Lung (tissue), 12 donors: Measurements from ENCODE around the gene TRIM46. TPM values are rescaled to one million over a fixed set of nuclear protein-coding genes. Genes with fewer than 3 reads are reported as not detected.
"Not testable (repeated sequence)": the region's sequence is repeated elsewhere in the genome, so short reads cannot be mapped to it uniquely, and the experiment has no call there.

Experiments
- ATAC-seq: fragments of 200-7000 bp; cut with Tn5 transposase; one replicate; pipeline ENCODE4 v1.9.1; 2020; ENCODE audit warnings: moderate number of reproducible peaks; ENCODE audit not compliant: insufficient read depth, low FRiP score
- DNase-seq, 3 donors: peaks; one replicate each; pipeline ENCODE4 v3.0.0-alpha.2; 2013 to 2017
- H3K27ac ChIP-seq, 2 donors: one replicate each; pipeline ENCODE4 v1.5.1; 2013; ENCODE audit warnings: mild to moderate bottlenecking in 2 of 2, moderate library complexity in 2 of 2, control low read depth in 1 of 2, inconsistent platforms in 1 of 2, low read depth in 1 of 2, low read length in 1 of 2
- H3K27me3 ChIP-seq, 3 donors: one replicate each; pipeline ENCODE4 v1.5.1; 2013; ENCODE audit warnings: low read length in 2 of 3; ENCODE audit not compliant: control insufficient read depth in 3 of 3, insufficient read depth in 3 of 3
- H3K36me3 ChIP-seq, 4 donors: one replicate each; pipeline ENCODE4 v1.5.1; 2013; ENCODE audit warnings: low read length in 4 of 4, mild to moderate bottlenecking in 1 of 4, moderate library complexity in 1 of 4; ENCODE audit not compliant: control insufficient read depth in 4 of 4, insufficient read depth in 4 of 4
- H3K4me1 ChIP-seq, 5 donors: one replicate each; pipeline ENCODE4 v1.5.1; 2013; ENCODE audit warnings: low read length in 5 of 5, mild to moderate bottlenecking in 2 of 5, moderate library complexity in 1 of 5; ENCODE audit not compliant: control insufficient read depth in 5 of 5, insufficient read depth in 5 of 5
- H3K4me3 ChIP-seq: one replicate; pipeline ENCODE4 v1.5.1; 2013; ENCODE audit warnings: mild to moderate bottlenecking, control low read depth, moderate library complexity
- H3K9ac ChIP-seq, 2 donors: one replicate each; pipeline ENCODE4 v1.5.1; 2013; ENCODE audit warnings: low read length in 2 of 2, control low read depth in 1 of 2; ENCODE audit not compliant: insufficient read depth in 1 of 2
- H3K9me3 ChIP-seq, 4 donors: one replicate each; pipeline ENCODE4 v1.5.1; 2013; ENCODE audit warnings: low read length in 3 of 4, mild to moderate bottlenecking in 1 of 4, moderate library complexity in 1 of 4; ENCODE audit not compliant: control insufficient read depth in 4 of 4, insufficient read depth in 3 of 4
- CTCF ChIP-seq: IDR thresholded peaks from 2 replicates; pipeline ENCODE4 v1.5.1; 2012; ENCODE audit warnings: mild to moderate bottlenecking; ENCODE audit errors: control extremely low read depth, extremely low read depth
- WGBS, 2 donors: extraction: QIAGEN DNeasy Blood & Tissue Kit; methylation state at CpG; one replicate each; pipeline ENCODE4 v1.1.7; 2013; 5-methylcytosine and 5-hydroxymethylcytosine counted together
- polyA plus RNA-seq, 2 donors: library from polyadenylated mRNA; stranded (reverse); fragments of 200-250 nt; gene quantifications; one replicate each; pipeline ENCODE4 v1.2.1, GENCODE V29; 2013
- total RNA-seq, 2 donors: library from RNA; depleted of rRNA in 1 of 2; stranded (reverse); fragments of >200 nt in 1 of 2; gene quantifications; one replicate each; pipeline ENCODE4 v1.2.1, GENCODE V29; 2014 to 2021
- donor health status: control.
- donor health status: control.
- donor health status: Bipolar disorder and iron deficiency.
- donor health status: healthy.
- donor health status: DM: yes; HTN: yes; CAD: no.

The TRIM46 gene
- total and polyA plus RNA-seq, 4 donors, result 0.26 to 0.71 (median 0.46) TPM

- no peak overlapping the region for H3K9ac ChIP-seq
Measured at GRCh38 chr1:155166051-155166470, 7.6 kb upstream of the TRIM46 start.

GRCh38 chr1:155166471-155167165 lies 7.0 kb upstream of the TRIM46 start:
- Histone ChIP-seq H3K36me3 (peaks cover 0 to 17% (median 8%) of the 10 kb centered on the region in 4 donors), H3K9me3 (no peaks in the 10 kb centered on the region), H3K27ac (peak overlapping the region; percentile 58 to 82), H3K27me3 (no peaks in the 10 kb centered on the region), H3K4me1 (peaks cover 0 to 19% (median 0%) of the 10 kb centered on the region in 5 donors), H3K4me3 (no peak overlapping the region), H3K9ac (no peak overlapping the region)
- TF ChIP-seq CTCF, result no peak
- 14 to 19% methylated on average over 25 to 27 of the region's 27 CpGs for WGBS, 2 donors
- ATAC-seq (peak; percentile 22), DNase-seq (peak; percentile 80 to 92 (median 85))

More at GRCh38 chr1:155166051-155166470, 7.6 kb upstream of the TRIM46 start:
- Histone ChIP-seq H3K27me3 (no peaks in the 10 kb centered on the region), H3K9me3 (no peaks in the 10 kb centered on the region), H3K36me3 (peaks cover 0 to 17% (median 8%) of the 10 kb centered on the region in 4 donors), H3K4me3 (no peak overlapping the region), H3K4me1 (peaks cover 0 to 19% (median 0%) of the 10 kb centered on the region in 5 donors), H3K27ac (peak overlapping the region; percentile 58 to 82)
- ATAC-seq, result no peak
- DNase-seq, result peak in 2 of 3 donors; percentile 30 to 31
- WGBS, 2 donors, result 30 to 46% methylated on average over 8 of the region's 8 CpGs
- TF ChIP-seq CTCF, result no peak

GRCh38 chr1:155167166-155168104 lies 6.2 kb upstream of the TRIM46 start:
- no peaks in the 10 kb centered on the region for H3K27me3 ChIP-seq
- H3K4me1 ChIP-seq, result peaks cover 0 to 26% (median 5%) of the 10 kb centered on the region in 5 donors
- peak overlapping the region; percentile 27 to 55 for H3K27ac ChIP-seq
- WGBS, 2 donors, result 6 to 7% methylated on average over 27 to 28 of the region's 28 CpGs
- H3K9ac ChIP-seq, result no peak overlapping the region
- ATAC-seq (peak; percentile 87), DNase-seq (peak; percentile 82 to 87 (median 84))
- no peaks in the 10 kb centered on the region for H3K9me3 ChIP-seq
- TF ChIP-seq CTCF, result peak; percentile 92
- peaks cover 0 to 17% (median 8%) of the 10 kb centered on the region in 4 donors for H3K36me3 ChIP-seq
- no peak overlapping the region for H3K4me3 ChIP-seq

- H3K9me3 ChIP-seq, H3K27ac ChIP-seq, H3K4me3 ChIP-seq, H3K27me3 ChIP-seq, DNase-seq, ATAC-seq, H3K9ac ChIP-seq: not testable (repeated sequence)
- H3K36me3 ChIP-seq, result peaks cover 0 to 17% (median 8%) of the 10 kb centered on the region in 4 donors
- H3K4me1 ChIP-seq, result peaks cover 0 to 29% (median 6%) of the 10 kb centered on the region in 5 donors
- WGBS, 2 donors, result 35 to 40% methylated on average over 4 of the region's 4 CpGs
Measured at GRCh38 chr1:155168105-155168445, 5.6 kb upstream of the TRIM46 start.
